GM19395 (cell line): ENCODE measurements around the gene RELN.
"Not testable (repeated sequence)": the region's sequence is repeated elsewhere in the genome, so short reads cannot be mapped to it uniquely, and the experiment has no call there.

ENCODE experiments used
- ATAC-seq: cut with Tn5 transposase; IDR thresholded peaks from one replicate; pipeline ENCODE4 v1.9.1; 2021; ENCODE audit warnings: mild to moderate bottlenecking, moderate library complexity; ENCODE audit not compliant: unreplicated experiment

Gene RELN

DNA sequence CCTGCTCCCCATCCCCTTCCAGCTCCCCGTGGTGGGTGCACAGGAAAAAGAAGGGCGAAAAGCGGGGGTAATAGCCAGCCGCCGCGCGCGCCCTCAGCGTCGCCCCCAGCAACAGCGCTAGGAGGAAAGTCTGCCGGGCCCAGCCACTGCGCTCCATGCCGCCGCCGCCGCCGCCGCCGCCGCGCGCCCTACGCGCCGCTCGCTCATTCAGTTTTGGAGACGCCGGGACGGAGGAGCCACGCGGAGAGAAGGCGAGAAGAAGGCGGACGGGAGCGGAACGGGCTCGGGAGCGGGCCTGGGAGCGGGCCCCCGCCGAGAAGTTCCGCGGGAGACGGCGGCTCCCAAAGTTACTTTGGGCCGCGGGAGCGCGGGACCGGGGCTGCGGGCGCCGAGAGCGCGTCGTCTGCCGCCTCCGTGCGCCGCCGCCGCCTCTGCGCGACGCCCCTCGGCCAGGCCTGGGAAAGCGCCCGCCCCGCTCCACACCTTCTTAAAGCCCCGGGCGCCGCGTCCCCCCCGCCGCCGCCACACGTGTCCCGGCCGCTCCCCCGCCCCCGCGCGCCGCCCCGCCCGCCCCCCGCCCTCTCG, at the start of gene RELN:
RELN (minus strand) TSS at position 459 of the 585 bp plus-strand sequence; CDS start at position 157, 302 bp downstream.
- no peak for ATAC-seq

DNA sequence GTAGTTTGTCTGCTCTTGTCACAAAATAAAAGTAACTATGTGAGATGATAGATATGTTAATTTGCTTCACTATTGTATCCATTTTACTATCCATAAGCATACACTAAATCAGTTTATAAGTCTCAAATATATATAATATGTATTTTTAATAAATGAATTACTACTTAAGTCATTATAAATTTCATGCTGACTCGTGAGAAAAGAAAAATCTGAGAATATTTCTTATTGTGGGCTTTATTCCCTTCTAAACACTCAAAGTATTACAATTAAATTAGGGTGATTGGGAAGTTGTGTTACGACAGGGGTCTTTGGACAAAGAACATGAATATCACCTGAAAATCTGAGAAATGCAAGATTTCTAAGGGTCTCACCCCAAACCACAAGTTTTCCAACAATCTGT, 48.7 kb upstream of the RELN start:
- ATAC-seq, result no peak

DNA sequence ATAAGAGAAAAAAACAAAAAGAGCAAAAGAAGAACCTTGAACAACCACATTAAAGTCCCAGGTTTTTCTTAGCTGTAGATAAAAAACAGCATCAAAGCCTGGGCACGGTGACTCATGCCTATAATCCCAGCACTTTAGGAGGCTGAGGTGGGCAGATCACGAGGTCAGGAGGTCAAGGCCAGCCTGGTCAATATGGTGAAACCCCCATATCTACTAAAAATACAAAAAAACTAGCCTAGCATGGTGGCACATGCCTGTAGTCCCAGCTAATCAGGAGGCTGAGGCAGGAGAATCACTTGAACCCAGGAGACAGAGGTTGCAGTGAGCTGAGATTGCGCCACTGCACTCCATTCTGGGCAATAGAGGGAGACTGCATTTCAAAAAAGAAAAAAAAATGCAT, 47.4 kb upstream of the RELN start:
- not testable (repeated sequence) for ATAC-seq

DNA sequence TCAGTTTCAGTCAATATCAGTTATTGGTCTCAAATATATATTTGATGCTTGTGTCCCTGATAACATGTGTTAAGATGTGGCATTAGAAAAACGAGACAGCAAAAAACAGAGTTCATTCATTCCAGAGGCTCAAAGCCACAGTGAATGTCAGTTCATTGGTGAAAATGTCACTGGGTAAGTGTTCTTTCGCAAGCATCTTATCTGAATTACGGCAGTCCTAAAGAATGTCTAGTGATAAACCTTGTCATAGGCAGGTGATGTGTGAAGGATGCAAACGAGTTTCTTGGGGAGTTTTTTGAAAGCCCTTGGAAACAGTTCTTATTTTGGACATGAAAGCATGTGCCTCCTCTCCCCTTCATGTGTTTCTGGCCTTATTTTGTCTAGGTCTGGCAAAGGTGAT, 45.9 kb upstream of the RELN start:
- no peak for ATAC-seq

DNA sequence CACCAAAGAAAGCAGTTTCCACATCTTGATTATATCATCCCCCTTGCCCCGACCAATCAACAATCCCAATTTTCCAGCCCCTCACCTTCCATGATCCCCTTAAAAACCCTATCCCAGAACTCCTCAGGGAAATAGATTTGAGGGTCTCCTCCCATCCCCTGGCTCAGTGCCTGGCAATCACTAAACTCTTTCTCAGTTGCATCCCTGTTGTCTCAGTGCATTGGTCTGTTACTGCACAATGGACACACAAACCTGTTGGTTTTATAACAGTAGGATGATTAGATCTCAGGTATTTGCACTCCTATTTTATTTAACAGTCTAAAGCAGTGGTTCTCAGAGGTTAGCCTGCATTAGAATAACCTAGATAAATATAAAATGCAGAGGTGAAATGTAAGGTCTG, 45.2 kb upstream of the RELN start:
- no peak for ATAC-seq

DNA sequence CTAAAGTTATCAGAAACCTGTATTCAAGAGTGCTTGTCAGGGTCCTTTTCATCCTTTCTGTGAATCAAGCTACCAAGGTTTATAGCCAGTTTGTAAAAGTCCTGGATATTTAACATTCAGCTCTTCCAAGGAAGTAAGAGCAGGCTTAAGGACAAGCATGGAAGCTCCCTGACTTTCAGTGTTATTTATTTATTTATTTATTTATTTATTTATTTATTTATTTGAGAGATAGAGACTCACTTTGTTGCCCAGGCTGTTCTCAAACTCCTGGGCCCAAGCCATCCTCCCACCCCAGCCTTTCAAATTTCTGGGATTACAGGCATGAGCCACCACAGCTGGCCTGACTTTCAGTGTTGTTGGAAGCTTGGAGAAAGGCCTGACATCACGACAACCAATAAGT, 44.4 kb upstream of the RELN start:
- ATAC-seq, result no peak

DNA sequence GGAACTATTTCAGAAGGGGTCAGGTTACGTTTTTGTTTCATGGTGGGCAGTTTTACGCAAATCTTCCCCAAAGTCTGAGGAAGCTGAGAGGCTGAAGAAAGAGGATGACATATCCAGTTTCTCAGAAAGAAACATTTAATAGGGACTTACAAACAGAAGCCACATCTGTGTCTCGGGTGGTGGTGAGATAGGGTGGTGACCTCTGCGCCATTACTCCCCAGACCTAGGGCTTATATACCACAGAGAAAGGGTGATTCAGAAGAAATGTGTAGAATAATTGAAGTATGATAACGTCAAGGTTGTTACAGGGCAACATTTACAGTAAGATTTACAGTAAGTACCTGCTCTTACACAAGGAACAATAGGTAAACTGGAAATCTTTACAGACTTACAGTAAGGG, 43.0 kb upstream of the RELN start:
- ATAC-seq, result no peak

DNA sequence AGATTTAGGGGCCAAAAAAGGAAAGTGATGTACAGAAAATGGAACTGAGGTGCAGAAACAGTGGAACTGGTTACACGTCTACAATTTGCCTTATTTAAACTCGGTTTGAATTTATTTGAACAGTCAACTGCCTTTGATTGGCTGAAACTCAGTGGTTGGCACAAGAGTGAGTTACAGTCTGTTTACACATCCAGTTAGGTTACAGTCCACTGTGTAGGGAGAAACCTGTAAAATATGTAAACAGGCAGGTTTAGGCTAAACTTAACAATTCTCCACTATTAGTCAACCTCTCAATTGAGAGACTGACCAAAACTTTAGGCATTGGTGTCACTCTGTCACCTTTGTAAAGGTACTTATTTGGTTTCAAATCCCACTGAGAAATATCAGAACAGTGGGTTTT, 40.3 kb upstream of the RELN start:
- ATAC-seq, result no peak

DNA sequence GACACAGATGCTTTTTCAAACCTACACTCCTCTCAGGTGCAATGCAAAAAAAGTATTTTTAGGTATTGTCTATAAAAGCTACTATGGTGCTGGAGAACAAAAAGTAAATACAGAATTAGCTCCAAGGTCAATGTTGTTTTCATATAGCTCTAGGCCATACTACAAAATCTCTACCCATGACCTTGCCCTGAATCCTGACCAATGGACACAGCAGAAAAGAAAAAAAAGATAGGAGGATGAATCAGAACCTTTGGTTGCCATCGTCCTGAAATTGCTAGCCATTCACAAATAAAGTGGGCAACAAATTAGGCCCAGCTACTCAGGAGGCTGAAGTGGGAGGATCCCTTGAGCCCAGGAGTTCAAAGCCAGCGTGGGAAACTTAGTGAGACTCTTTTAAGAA, 35.2 kb upstream of the RELN start:
- no peak for ATAC-seq

GRCh38 chr7:104023100-104023499, 33.6 kb upstream of the RELN start:
- no peak for ATAC-seq

GRCh38 chr7:104018425-104018824, 29.0 kb upstream of the RELN start:
- no peak for ATAC-seq

- no peak for ATAC-seq
These were observed 27.5 kb upstream of the RELN start for GRCh38 chr7:104017001-104017400.

GRCh38 chr7:104012835-104013234, 23.4 kb upstream of the RELN start:
- ATAC-seq, result no peak

- ATAC-seq, result no peak
These were observed 22.4 kb upstream of the RELN start for GRCh38 chr7:104011829-104012228.

- no peak for ATAC-seq
These were observed 20.8 kb upstream of the RELN start for GRCh38 chr7:104010052-104010909.

- ATAC-seq, result no peak
These were observed 18.6 kb upstream of the RELN start for GRCh38 chr7:104008107-104008506.

GRCh38 chr7:104007614-104008013, 18.2 kb upstream of the RELN start:
- no peak for ATAC-seq

DNA sequence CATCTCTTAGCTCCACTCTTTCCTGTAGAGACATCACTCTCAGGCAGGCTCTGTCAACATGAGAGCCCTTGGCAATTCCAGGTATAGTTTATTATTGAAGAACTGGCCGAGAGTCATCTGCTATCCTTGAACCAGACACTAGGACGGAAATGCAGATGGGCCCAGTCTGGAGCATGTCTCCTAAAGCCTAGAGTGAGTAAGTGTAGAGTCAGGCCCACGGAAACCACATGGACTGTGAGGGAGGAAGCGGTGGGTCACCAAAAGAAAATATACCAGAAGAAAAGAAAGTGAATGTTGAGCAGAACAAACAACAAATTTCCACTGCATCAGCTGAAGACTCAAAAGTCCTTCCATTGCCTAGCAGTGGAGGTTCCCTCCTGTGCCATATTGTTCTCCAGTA, 15.7 kb upstream of the RELN start:
- no peak for ATAC-seq

- ATAC-seq, result peak; percentile 83
These were observed 7.2 kb upstream of the RELN start for GRCh38 chr7:103996639-103997038.

DNA sequence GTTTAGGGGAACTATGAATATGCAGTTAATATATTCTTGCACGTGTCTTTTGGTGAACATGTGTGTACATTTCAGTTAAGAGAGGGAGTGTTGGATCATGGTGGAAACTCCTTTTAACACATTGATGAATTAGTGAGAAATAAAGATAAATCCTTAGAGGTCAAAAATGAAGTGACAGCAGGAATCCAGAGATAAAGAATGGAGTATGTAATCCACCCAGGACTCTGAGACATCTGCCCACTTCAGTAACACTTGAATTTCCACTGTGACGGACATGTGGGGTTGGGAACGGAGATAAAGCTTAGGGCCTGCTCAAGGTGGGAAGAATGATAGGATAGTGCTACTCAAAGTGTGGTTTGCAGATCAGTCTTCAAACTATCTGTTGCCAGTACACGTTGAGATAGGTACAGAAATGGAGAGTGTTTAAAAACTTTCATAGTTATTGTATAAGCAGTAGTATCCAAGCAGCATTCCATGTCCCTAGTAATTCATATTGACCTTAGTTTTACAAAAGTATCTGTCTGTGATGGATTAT, 6.6 kb upstream of the RELN start:
- ATAC-seq, result no peak

DNA sequence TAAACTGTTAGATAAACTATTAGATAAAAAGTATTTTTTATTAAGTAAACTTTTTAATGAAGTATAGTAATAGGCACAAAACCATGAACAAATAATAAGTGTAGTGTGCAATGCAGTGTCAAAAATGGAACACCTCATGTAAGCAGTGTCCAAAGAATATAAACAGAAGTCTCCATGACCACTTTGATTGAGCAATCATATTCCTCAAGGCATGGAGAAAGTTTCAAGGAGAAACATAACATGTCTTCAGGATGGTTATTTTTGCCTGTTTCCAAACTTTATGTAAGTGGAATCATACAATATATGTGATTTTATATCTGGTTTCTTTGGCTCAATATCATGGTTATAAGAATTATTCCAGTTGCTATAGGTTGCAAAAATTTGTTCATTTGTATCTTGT, 6.1 kb upstream of the RELN start:
- no peak for ATAC-seq

DNA sequence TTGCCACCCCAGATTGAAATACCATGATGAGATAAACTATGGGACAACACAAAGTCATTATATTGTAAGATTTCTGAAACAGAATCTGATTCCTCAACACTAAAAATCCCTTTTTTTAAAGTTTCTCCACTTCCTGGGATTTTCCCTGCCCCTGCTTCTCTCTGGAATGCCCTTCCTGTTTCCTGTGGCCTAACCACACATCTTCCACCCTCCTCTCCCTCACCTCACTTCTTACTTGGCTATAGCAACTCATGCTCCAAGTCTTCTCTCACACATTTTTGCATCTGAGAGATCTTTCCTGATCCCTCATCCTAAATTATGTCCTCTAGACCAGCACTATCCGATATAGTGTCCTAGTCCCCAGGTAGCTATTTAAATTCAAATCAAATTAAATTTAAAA, 4.1 kb upstream of the RELN start:
- ATAC-seq, result no peak
